DMS114 treated with DMSO at 0.1 percent for 48 hours (cell line): ENCODE measurements around the gene PODXL.

Source experiments
- DNase-seq: peaks from one replicate; lab custom pipeline; 2025; ENCODE audit not compliant: unreplicated experiment; lab: John Stamatoyannopoulos, UW

The PODXL gene

DNA sequence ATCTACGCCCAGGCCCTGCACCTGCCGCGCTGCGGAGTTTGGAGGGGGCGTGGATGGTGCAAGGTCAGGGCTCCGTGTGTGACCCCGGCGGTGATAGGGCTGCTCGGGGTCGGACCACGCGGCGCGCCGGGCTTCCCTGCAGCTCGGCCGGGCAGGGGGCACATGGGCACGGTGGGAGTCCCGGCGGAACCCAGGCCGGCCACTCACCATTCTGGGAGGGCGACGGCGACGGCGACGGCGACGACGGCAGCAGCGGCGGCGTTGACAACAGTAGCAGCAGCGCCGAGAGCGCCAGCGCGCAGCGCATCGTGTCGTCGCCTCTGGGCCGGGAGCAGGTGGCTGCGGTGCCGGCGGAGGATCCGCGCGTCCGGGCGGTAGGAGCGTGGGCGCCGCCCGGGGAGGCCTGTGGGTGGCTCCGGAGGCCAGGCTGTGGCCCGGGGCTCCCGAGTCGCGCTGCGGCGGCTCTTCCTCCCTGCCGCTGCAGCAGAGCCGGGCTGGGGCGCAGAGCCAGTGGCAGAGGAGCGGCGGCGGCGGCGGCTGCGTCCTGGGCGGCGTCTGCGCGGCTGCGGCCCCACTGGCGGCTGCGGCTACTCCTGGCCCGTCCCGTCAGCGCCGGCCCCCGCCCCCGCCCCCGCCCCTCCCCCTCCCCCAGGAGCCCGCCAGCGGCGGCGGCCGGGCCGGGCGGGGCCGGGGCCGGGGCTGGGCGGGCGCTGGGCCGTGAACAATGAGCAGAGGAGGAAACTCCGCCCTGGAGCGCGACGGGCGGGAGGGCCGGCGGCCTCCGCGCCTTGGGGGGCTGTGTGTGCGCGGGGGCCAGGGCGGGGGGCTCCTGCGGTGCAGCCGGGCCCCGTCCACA, at the start of gene PODXL:
Gene PODXL, minus strand, starts transcription at position 576 of the 856 bp plus-strand sequence. Its CDS starts 269 bp downstream, at position 307.
- DNase-seq: peak; percentile 11

DNA sequence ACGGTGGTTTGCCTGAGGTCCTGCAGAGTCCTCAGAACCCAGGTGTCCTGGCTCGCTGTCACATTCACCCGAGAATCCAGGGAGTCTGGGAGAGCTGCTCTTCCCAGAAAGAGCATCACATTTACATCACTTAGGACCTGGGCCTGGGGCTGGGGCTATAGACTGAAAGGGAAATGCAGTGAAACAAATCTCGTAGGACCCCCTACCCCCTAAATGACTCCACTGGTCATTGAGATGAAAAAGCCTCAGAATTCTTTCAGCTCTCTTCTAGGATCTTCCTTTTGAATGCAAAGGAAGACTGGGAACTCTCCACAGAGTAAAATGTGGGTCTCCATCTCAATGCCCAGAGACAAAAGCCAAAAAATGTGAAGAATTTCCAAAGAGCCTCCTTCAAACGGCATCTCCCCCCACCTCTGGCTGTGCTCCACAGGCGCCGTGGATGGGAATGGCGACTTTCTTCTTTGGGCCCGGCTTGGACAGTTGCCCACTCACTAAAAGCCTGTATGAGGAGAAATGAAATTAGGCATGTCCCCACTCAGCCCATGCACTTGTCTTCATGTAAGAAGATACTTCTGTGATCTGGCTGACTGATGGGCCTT, 49.0 kb upstream of the PODXL start:
- no peak for DNase-seq

DNA sequence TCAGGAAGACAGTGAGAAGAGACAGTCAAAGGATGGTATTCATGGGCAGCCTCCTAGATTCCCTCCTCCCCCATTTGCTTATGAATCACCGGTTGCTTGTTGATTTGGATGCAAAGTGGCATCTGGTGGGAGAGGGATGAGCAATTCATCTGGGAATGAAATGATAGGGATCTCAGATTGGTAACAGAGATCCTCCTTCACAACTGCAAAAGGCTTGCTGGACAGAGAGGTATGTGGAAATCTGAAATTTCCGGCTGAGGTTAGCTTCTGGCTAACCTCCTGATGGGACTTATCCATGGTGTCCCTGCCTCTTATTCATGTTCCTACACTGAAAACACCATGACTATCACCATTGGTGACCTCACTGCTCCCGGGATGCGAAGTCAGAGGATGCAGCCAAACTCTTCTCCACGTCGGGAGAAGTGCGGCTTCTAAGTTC, 48.4 kb upstream of the PODXL start:
- DNase-seq: no peak

DNA sequence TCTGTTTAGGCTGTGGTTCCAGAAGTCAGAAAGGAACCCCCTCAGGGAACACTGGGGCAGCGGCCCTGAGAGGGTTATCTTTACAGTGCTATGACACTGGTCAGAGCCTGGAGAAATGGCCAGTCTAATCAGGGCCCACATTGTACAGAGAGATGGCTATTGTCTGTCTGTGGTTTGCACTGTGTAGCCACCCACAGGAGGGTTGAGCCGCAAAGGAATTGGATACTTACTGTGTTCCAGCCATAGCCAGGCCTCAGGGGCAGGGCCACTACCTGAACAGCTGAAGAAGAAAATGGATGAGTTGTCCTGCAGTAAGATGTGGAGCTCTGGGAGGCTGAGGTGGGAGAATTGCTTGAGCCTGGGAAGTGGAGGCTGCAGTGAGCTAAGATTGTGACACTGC, 47.5 kb upstream of the PODXL start:
- no peak for DNase-seq

DNA sequence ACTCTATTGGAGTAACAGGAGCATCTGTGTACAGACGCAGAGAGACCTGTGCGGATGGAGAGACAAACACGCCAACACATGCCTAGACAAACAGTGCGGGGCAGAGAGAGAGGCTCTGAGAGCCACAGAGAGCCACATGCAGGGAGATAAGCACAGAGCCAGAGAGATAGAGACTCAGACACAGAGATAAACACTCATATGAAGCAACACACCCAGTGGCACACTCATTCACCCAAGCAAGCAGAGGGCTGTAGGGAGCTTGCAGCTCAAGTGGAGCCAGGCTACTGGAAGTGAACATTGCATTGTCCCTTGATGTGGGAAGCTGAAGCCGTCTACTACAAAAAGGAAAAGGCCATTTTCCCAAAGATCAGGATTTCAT, 46.6 kb upstream of the PODXL start:
- DNase-seq: no peak

DNA sequence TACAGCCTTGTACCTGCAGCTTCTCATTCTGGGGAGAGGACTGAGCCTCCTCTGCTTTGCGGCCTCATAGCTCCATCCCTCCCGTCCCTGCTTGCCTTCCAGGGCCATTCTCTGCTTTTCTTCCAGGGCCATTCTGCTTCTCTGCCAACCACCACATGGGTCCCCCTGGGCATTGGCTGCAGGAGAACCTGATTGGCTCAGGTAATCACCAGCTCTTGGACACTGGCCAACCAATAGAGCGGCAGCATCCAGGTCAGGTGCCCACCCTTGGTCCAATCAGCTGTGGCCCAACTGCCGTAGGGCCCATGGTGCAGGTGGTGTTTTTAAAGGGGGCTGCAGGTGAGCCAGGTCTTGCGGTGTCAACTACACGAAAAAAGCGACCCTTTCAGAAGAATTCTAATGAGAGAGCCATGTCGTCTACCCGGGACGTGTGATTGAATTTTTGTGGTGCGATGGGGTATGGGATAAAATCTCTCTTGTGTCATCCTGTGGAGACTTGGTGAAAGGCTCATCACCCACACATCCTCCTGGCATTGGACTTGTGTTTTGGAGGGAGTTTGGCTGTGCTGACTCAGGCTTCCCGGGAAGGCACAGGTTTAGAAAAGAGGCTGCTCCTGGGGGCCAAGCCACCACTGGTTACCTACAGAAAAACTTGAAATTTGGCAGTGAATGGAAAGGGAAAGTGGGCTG, 46.0 kb upstream of the PODXL start:
- no peak for DNase-seq

DNA sequence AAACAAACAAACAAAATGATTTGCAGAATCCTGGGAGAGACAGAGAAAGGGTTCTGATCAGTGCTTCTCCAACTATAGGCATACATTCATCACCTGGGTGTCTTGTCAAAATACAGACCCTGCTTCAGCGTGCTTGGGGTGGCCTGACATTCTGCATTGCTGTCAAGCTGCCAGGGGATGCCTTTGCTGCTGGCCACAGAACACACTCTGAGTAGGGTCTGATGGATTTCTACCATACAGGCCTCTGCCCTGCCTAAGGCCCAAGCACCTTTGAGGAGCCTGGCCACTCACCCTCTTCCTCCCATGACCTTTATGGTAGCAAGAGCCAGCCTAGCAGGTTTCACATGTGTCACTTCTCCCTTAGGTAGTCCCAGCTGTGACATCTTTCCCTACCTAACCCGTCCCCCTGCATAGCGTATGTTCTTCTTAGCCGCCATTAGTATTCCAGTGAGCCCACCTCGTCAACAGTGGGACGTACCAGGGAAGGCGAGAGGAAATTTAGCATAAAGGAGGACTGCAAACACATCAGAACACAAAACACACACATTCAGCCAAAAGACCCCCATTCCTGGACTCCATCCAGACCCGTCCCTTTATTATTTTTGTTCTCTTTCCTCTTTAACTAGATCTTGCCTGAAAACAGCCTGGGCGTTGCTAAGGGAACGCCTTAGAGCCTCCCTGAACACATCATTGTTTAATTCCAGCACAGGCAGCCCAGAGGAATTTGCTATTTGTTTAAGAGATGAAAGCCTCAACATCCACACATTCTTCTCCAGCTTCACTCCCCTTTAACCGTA, 43.9 kb upstream of the PODXL start:
- DNase-seq: no peak

DNA sequence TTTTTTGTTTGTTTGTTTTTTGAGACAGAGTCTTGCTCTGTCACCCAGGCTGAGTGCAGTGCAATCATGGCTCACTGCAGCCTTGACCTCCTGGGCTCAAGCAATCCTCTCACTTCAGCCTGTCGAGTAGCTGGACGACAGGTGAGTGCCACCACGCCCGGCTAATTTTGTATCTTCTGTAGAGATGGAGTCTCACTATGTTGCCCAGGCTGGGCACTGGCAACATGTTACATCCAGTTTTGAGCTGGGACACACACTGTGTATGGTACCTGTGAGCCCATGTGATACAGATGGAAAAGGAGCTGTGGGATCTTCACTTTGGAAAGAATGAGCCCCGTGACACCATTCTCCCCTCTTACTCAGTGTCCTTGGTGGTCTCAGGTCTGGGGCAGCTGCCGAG, 40.4 kb upstream of the PODXL start:
- DNase-seq: no peak

DNA sequence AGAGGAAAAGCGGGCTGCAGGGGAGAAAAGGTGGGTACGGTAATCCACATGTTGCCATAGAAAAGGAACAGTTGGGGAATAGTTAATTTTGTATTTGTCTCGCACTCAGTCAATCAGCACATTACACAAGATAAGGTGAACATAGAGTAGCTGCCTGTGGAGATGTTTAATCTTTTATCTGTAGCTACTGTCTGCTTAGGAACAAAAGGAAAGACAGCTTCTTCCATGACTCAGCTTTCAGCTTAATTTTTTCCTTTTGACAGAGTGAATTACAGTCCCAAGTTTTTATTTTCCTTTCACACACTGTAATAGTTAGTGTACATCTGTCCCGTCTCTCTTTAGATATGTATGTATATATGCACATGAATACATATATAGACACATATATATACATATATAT, 39.3 kb upstream of the PODXL start:
- DNase-seq: no peak

DNA sequence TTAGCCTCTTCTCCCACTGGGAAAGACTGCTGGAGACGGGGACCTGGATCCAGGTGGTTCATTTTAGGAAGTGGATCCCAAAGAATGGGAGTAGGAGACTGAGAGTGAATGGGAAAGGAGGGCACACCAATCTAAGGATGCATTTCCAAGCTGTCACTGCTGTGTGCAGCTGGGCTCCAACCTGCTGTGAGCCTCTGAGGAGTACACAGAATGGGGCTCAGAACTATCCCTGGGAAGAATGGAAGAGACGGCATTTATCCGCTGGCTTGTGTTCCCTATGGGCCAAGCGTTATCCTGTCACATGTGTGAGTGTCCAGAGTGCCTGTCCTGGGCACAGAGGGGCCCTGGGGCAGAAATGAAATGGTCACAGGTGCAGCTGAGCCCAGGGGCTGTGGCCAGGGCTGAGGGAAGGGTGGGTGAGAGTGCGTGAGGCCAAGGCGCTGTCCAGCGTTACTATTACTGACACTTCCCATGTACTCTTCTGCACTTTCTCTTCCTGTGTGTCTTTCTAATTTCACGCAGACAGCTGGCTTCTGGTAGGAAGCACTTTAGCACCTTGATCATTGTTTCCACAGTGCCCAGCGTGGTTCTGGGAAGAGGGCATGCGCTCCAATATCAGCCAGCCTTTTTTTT, 35.4 kb upstream of the PODXL start:
- no peak for DNase-seq

DNA sequence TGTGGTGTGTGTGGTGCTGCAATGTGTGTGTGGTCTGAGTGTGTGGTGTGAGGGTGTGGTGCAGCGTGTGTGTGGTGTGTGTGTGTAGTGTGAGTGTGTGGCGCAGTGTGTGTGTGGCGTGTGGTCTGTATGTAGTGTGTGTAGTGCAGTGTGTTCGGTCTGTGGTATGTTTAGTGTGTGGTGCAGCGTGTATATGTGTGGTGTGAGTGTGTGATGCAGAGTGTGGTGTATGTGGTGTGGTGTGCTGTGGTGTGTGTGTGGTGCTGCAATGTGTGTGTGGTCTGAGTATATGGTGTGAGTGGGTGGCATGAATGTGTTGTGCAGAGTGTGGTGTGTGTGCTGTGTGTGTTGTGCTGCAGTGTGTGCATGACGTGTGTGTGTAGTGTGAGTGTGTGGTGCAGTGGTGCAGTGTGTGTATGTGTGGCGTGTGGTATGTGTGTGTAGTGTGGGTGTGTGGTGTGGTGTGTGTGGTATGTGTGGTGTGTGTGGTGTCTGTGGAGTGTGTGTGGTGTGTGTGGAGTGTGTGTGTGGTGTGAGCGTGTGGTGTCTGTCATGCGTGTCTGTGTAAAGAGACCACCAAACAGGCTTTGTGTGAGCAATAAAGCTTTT, 31.0 kb upstream of the PODXL start:
- no peak for DNase-seq

DNA sequence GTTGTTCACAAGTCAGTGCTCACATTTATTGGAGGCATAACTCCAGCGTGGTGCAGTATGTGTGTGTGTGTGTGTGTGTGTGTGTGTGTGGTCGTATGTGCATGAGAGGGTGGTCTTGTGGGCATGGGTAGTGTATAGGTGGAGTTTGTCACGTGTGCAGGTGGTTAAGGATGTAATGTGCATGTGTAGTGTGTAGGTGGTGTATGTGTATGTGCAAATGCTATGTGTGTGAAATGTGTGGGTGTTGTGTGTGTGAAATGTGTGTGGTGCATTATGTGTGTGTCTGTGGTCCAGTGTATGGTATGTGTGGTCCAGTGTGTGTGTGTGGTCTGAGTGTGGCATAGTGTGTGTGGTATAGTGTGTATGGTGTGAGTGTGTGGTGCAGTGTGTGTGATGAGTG, 30.3 kb upstream of the PODXL start:
- no peak for DNase-seq

DNA sequence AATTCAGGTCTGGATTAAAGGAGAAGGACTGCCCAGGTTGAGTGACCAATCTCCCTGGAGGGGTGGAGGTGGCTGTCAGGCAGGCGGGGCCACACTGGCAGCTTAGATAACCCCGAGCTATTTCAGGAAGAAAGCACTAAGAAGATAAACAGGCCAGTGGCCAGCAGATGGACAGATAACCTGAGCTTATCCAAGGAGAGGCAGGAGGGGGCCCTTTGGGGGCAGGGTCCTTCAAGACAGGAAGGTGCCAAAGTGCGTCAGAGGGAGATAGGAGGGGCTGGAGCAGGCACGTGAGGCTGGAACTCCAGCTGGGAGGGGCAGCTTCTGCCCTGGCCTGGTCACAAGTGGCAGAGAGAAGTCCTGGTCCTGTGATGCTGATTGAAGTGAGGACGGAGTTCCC, 29.8 kb upstream of the PODXL start:
- no peak for DNase-seq

DNA sequence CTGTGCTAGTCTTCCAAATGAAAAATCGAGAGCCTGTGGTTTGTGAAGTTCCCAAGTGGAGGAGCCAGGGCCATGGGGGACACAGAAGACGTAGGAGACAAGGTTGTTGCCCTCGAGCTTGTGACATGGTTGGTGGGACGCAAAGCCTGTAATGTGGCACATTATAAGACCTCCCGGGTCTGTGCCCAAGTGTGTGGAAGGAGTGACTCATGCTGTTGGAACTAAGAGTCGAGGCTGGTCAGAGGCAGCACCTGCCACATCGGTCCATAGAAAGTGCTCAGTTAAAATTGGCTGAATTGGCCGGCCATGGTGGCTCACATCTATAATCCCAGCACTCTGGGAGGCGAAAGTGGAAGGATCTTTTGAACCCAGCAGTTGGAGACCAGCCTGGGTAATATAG, 27.0 kb upstream of the PODXL start:
- DNase-seq: no peak

DNA sequence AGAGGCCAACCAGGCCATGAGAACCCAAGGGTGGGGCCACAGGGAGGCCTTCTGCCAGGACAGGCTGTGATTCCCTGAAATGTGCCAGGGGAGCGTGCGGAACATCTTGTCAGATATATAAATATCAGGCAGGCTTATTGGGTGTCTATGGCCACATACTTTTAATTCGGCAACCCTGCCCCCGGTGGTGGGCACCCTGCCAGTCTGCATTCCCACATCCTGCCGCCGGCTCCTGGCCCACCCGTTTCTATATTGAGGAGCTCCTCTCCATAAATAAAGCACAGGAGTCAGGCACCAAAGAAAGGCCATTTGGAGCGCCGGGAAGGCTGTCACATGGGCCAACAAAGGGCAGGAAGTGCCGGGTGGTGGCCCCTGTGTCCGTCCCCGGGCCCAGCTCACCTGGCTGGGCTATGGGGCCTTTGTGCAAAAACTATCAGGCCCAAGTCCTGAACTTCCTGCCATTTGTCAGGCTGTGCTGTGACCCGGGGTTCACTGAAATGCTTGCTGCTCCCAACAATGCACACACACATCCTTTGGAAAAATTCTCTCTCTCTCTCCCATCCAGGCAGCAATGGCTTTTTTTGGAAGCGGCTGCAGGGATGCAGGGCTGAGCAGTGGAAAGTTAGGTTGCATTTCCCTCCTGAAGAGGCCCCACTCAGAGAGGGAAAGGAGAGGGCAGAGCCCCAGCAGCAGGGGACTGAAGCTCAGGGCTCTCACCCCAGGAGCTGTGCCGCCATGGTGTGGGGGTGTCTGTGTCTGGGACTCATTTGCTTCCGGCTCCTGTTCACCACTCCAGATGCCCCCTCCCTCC, 25.0 kb upstream of the PODXL start:
- DNase-seq: no peak

DNA sequence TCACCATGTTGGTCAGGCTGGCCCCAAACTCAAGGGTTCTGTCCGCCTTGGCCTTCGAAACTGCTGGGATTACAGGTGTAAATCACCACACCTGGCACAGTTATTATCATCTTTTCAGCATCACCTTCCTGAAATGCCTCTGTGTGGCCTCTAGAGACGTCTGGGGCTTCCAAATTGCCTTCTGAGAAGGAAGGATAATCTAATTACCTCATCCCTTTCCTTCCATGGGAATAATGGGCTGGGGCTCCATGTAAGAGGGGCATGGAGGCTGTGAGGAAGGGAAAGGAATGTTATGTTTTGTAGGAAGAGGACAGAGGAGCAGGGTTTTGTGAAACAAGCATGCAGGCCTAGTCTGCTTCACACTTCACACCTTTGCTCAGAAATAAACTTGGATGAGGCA, 22.2 kb upstream of the PODXL start:
- no peak for DNase-seq

DNA sequence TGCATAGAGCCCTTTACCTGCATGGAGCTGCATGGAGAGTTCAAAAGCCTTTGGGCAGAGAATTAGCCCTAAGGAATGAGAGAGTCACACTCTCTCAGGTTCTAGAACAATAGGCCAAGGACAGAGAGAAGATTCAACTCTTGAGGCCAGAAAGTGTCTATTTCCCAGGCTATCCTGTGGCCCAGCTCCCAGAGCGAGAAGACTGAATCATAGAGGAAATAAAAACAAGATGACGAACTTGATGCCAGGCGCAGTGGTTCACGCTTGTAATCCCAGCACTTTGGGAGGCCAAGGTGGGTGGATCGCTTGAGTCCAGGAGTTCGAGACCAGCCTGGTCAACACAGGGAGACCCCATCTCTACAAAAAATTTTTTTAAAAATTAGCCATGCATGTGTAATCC, 18.3 kb upstream of the PODXL start:
- no peak for DNase-seq

DNA sequence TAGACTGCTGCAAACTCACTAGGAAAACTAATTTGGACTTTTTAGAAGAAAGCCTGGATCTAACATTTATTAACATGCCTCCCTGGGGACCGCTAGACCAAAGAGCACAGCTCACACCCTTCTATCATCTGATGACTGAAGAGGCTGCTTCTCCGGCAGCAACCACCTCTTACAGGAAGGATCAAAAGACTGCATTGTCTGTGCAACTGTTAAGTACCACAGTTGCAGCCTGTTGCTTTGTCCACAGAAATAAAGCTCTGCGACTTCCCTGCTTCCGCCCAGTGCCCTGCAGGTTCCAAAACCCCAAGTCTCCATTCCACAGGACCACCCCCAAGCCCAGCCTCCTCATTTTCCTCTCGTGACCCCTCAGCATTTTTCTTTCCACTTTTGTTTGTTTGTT, 14.0 kb upstream of the PODXL start:
- DNase-seq: no peak

DNA sequence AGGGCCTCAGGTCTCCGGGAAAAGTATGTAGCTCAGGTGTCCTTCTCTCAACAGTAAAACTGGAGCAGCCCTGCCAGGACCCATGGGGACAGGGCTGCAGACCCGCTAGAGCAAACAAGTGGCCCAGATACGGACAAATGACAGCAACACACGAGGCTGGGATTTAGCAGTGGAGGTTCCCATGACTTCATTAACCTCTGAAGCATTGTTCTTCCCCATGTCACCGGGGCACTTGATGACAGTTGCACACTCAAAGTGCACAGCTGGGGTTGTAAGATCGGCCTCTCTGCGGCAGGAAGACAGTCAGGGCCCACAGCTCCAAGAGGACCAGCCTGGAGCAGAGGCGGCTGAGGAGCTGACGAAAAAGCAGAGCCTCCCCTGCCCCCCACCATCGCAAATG, 12.5 kb upstream of the PODXL start:
- DNase-seq: no peak

DNA sequence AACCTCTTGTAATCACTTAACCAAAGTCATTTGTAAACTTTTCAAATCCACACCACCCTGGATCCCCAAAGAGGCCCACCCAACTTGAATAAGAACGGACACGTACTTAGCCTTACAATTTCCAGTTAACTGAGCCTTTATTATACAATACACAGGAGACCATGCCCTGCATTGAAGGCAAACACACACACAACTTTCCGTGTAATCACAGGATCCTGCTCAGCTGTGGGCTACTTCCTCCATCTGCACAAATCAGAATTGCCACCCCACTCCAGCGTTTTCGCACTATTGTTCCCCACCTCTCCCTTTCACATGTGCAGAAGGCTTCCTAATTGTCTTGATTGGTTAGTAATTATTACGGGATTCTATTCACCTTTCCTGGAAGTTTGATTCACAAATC, 12.1 kb upstream of the PODXL start:
- DNase-seq: no peak
